Testis (tissue), 2 donors: Measurements from ENCODE around the gene UGT1A1.

ENCODE experiments used
- POLR2A ChIP-seq: fragments of 450-650 bp; IDR thresholded peaks from one replicate; pipeline ENCODE4 v1.6.1; 2017; ENCODE audit warnings: antibody characterized with exemption, mild to moderate bottlenecking, moderate library complexity
- TF ChIP-seq, protein P1 (sequence below), 3 experiments: fragments of 450-650 bp in 2 of 3; fragments of 200-600 bp in 1 of 3; sonication (generic) in 1 of 3; IDR thresholded peaks; one replicate each; pipeline ENCODE4 v1.5.1; 2016 to 2019; ENCODE audit warnings: antibody characterized with exemption in 3 of 3, mild to moderate bottlenecking in 2 of 3, moderate library complexity in 1 of 3

DNA sequence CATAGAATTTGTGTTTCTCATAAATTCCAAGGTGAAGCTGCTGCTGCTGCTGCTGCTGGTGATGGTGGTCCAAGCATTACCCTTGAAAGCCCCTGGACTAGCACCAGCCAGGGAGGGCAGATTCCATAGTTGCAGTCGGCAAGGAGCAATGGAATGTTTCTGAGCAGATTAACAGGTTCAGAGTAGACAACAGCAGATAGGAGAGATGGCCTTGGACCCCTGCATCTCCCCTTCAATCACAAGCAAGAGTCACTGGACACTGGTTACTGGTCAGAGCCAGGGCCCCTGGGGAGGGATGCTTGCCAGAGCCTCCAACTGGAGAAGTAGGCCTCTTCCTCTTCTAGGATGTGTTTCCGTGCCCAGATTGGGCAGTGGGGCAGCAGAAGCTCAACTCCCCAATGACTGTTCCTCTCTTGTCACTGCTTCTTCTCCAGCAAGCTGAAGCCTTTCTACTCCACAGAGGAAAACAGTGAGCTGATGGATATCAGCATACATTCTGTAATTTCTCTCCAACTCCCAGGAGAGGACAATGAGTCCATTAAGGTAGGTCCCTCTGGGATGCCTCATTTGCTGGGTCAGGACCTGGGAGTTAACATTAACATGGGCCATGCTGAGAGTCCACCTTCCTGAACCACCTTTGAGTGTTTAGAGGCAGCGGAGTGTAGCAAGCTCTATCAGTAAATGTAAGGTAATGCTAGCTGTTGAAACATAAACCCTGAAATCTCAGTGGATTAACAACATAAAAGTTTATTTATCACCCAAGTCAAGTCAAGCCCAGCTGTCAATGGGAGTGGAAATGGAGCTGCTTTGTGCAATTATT, 53.4 kb downstream of the UGT1A1 start:
- TF ChIP-seq, protein P1, sequence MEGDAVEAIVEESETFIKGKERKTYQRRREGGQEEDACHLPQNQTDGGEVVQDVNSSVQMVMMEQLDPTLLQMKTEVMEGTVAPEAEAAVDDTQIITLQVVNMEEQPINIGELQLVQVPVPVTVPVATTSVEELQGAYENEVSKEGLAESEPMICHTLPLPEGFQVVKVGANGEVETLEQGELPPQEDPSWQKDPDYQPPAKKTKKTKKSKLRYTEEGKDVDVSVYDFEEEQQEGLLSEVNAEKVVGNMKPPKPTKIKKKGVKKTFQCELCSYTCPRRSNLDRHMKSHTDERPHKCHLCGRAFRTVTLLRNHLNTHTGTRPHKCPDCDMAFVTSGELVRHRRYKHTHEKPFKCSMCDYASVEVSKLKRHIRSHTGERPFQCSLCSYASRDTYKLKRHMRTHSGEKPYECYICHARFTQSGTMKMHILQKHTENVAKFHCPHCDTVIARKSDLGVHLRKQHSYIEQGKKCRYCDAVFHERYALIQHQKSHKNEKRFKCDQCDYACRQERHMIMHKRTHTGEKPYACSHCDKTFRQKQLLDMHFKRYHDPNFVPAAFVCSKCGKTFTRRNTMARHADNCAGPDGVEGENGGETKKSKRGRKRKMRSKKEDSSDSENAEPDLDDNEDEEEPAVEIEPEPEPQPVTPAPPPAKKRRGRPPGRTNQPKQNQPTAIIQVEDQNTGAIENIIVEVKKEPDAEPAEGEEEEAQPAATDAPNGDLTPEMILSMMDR (IDR thresholded peaks at IDR 0.05) = no peak
- no peak for TF ChIP-seq POLR2A
